Endothelial cell of hepatic sinusoid (primary cell): Measurements from ENCODE around the gene DAZAP1.
"Not testable (repeated sequence)": the region's sequence is repeated elsewhere in the genome, so short reads cannot be mapped to it uniquely, and the experiment has no call there.

Experiments used
- in situ Hi-C: cut with HindIII; loops from 2 replicates; pipeline ENCODE4 v1.10.0; 2017; ENCODE audit warnings: low sequenced_read_pairs

The DAZAP1 gene

DNA sequence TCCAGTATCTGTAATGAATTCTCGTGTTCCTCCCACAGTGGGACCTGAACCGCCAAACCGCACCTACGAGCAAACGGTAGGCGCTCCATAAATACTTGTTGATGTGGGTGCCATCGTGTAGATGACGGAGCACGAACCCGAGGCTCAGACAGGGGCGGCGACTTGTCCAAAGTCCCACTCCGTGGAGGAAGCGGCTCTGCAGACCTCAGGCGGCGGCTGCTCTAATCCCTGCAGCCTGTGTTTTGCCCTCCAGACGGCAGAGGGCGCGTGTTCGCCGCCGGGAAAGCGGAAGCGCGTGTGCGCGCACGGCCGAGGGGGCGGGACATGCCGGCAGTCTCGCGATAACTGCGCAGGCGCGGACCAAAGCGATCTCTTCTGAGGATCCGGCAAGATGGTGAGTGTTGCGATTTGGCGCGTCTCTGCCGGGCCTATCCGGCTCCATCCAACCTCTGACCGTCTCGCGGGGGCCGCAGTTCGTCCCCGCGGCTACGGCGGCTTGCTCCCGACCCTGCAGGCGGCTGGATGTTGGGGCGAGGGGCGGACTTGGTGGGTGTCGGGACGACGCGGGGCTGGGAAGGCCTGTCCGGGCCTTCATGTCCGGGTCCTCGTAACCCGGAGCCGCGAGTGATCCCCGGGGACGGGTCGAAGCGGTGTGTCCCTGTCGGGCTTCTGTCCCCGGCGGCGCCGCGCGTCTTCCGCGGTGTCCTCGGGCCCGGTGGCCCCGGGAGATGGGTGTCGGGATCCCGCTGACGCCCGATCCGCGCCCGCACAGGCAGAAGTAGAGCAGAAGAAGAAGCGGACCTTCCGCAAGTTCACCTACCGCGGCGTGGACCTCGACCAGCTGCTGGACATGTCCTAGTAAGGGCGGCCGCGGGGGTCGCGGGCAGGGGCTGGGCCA, 30.9 kb downstream of the DAZAP1 start, which contains the start of gene RPS15:
Gene RPS15, plus strand, starts transcription at position 362 of the 898 bp plus-strand sequence. Its CDS starts 30 bp downstream, at position 392.
- in situ Hi-C loops = no loop called here

DNA sequence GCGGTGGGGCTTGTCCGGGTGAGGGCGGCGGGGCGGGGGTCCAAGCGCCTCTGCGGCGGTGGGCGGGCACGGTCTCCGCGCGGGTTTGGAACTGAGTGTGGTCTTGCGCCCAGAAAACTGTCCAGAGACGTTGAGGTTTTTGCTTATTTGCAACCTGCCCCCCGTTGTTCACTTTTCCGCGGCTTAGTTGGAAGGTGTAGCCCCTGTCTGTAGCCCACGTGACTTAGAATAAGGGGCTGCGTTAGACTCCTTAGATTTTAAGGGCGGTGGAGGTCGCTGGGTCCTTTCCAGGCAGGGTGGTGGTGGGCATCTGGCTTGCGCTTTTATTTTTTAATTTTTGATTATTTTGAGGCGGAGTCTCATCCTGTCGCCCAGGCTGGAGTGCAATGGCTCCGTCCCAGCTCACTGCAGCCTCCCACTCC, 31.6 kb downstream of the DAZAP1 start:
- in situ Hi-C loops = no loop called here

DNA sequence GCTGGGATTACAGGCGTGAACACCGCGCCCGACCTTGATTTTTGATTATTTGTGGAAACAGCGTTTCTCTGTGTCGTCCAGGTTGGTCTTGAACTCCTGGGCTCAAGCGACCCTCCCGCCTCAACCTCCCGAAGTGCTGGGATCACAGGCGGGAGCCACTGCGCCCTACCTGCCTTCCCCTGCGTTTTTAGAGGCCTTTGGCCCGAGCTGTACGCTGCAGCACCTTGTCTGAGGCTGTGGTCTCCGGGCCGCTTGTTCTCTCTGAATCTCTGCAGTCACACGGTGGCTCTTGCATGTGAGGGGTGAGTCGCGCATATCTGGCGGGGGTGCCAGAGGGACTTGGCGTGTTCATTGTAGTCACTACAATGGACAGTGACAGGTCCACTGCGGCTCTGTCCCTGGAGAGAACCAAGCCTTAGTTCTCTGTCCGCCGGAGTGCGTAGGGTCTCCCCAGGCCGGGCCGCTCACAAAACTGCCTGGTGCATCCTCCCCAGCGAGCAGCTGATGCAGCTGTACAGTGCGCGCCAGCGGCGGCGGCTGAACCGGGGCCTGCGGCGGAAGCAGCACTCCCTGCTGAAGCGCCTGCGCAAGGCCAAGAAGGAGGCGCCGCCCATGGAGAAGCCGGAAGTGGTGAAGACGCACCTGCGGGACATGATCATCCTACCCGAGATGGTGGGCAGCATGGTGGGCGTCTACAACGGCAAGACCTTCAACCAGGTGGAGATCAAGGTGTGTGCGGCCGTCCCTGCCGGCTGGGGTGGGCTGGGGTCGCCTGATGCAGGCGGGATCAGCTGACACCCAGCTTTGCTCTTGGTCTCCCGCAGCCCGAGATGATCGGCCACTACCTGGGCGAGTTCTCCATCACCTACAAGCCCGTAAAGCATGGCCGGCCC, 32.4 kb downstream of the DAZAP1 start:
- in situ Hi-C loops = not testable (repeated sequence)

DNA sequence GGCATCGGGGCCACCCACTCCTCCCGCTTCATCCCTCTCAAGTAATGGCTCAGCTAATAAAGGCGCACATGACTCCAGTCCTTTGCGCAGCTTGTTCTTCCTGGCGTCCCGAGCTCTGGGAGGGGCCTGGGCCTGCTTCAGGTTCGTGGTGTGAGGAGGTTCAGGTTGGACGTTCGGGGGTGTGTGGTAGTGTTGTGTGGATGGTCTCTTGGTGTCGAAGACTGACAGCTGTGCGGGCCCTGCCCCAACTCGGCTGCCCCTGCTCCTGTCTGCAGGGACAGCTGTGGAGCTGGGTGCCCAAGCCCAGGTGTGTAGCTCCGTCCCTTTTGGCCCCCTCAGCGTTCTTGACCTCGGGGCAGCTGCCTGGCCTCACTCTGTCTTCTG, 33.0 kb downstream of the DAZAP1 start:
- in situ Hi-C loops = no loop called here

DNA sequence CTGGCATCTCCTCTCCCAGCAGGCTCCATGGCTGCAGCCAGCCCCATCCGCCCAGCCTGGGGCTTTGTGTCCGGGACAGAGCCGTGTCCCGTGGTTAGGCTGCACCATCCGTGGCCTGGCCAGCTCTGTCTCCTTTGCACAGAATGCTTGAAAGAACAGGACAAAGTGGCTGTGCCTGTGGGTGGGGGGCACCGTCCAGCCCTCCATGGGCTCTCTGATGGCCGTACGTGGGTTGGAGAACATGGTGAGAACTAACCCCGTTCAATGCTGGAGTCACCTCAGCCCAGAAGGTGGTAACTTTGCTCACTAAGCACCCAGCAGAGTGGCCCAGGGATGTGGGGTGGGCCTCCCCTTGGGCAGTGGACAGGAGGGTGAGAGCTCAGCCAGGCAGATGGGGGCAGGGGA, 33.6 kb downstream of the DAZAP1 start:
- in situ Hi-C loops = no loop called here

DNA sequence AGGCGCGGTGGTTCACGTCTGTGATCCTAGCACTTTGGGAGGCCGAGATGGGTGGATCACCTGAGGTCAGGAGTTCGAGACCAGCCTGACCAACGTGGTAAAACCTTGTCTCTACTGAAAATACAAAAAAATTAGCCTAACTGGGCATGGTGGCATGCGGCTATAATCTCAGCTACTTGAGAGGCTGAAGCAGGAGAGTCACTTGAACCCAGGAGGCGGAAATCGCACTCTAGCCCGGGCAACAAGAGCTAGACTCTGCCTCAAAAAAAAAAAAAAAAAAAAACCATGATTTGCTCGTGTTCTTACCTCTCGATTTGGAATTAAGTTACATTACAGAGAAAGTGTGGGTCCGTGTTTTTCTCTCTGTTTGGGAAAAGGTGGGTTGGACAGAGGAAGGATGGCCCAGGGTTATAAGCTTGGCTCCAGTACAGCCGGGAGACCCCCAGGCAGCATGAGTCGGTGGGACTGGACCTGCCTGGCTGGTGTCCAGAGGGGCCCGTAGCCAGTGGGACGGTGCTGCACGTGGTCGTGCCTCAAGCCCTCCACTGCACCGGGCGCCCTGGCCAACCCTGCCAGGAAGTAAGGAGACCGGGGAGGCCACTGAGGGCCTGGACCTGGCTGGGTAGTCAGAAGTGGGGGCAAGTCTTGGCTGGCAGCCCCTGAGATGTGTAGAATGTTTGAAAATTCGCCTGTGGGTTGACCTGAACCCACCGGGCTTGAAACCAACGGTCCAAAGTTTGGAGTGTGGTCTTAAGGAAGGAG, 34.5 kb downstream of the DAZAP1 start:
- in situ Hi-C loops = no loop called here

DNA sequence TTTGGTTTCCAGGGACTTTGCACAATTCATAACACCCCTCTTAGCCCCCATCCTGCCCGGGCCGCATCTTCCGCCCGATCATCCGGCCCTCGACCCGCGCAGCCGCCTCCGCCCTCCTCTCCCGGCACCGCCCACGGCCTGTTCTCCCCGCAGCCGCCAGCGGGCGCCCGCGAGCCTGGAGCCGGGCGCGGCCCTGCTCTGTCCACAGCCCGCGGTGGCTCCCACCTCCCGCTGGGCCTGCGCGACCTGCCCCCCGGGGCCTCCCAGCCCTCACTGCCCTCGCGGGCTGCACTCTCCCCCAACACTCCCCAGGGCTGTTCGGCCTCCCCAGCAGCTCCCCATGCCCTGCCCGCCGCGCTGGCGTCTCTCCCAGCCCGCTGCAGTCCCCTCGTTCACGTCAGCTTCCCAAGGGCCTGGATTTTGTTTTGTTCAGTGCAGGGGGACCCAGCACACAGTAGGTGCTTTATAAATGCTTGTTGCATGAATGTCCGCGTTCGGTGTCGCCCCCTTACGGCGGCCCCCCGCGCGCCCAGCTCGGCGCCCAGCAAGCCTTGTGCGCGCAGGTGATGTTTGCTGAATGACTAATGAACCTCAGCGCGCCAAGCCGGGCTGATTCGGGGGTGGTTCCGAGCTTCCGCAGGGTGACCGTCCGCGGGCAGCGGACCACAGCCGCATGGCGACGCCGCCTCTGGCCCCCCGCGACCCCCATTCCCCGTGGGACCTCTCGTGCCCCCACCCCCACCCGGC, 38.0 kb downstream of the DAZAP1 start:
- in situ Hi-C loops = no loop called here

DNA sequence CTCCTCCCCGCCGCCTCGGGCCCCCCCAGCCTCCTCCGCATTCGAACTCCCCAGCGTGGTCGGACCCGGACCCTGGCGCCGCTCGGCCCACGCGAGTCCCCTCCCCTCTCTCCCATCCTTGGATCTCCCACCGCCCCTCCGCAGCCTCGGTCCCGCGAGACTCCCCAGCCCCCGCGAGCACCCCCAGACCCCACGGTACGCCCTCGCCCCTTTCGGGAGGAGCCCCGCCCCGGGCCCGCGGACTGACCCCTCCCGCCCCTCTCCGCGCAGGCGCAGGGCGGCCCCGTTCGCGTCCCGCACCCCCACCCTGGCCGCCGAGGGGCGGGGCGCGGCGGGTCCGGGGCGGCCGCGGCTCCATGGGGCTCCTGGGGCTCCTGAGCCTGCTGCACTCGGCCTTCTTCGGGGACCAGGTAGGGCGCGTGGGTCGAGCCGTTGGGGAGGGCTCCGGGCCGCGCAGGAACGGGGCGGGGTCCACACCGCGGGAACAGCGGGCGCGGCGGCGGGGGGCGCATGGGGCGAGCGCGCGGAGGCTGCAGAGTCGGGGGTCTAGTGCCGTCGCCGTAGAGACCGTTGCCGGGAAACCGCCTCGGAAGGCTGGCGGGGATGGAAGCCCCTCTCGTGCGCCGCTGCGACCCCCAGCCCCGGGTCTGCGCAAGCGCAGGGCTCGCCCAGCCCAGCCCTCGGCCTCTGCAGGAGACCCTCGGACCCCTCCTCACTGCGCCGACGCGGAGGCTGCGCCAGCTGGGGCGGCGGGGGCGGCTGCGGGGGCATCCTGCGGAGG, 38.7 kb downstream of the DAZAP1 start:
- in situ Hi-C loops = no loop called here

DNA sequence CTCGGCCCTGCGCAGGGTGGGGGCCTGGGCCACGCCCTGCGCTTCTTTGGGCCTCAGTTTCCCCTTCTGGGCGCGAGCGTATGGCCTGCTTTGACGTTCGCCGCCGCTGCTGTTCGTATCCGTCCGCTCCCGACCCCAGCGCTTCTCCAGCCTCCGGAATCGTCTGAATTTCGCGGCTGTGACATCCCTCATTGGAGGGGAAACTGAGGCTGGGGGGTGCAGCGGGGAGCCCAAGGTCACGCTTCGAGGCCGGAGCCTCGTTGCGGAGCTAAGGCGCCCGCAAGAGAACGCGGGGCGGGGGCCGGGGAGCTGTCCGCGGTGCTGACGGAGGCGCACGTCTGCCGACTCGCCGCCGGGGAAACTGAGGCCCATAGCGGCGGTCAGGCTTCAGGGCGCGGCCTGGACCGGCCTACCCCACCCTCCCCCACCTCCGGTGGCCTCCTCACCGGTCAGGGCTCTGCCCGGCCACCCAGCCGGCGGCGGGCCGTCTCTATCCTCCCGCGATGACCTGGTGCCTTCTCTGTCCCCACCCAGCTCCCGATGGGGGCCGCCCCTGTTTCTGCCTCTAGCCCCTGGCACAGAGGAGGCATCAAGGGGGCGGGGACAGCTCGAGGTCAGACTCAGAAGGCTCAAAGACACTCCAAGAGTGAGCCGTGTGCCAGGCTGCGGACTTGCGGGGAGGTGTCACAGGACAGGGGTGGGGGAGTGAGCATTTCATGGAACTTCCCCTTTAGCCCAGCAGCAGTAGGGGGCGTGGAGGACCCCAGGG, 39.5 kb downstream of the DAZAP1 start:
- in situ Hi-C loops = no loop called here

DNA sequence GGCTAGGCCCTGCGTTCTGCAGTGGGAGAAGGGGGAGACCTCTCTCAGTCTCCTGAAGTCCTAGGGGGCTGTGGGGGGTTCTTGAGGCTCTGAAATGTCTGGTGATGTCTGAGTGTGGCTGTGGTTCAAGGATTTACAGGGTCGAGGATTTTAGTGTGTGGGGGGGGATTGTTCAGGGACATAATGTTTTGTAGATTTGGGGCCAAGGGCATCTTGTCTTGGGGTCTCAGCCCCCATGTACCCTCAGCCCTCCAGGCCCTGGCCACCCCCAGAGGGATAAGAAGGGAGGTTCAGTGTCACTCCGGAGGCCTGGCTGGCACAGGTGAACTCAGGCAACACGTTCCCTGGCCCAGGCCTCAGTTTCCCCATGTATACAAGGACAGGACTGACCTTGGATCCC, 40.1 kb downstream of the DAZAP1 start:
- in situ Hi-C loops = no loop called here

DNA sequence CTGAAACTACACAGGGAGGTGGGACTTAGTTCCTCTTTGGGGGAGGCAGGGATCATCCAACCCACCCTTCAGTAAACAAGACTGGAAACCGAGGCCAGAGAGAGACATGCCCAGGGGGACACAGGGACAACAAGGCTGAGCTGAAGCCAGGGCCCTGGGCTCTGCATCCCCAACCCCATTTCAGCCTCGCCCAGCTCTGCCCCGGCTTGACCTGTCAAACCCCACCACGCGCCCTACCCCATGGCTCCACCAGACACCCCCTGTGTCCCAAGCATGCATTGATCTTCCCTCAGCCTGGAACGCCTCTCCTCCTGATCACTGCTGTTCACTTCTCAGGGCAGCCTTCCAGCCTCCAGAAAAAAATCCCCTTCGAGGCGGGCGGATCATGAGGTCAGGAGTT, 40.6 kb downstream of the DAZAP1 start:
- in situ Hi-C loops = no loop called here

DNA sequence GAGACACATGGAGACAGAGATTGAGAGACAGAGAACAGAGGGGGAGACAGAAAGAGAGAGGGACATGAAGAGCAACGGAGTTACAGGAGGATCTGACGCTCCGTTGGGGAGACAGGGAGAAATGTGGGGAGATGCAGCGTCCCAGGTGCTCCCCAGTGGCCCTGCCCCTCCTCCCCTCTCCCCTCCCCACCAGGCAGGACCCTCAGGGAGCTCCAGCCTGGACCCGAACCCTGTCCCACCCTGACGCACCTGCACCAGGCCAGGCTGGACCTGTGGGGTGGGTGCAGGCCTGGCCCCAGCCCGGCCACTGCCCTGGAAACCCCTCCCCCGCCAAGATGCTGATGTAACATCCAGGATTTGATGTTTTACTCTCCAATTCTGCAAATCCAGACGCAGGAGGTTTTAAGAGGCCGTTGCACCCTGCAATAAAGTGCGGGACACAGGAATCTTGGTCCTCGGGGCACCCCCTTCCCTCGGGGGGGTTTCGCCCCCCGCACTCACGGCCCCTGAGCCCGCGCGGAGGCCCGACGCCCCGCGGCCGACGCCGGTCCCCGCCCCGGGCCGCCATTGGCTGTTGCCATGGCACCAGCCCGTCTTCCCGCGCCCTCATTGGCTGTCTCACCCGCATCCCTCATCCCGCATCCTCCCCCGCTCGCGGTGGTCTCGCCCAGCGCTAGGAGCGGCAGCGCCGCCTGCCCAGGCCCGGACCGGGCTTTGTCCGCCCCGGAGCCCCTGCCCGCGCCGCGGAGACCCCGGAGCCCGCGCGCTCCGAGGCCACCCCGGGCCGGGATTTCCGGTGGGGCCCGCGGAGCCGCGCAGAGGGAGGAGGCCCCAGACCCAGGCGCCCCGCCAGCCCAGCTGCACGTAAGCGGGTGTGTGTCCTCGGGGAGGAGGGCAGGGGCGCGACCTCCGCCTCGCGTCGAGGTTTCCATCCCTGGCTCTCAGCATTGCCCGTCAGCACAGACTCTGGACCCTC, 42.4 kb downstream of the DAZAP1 start, which contains the start of gene APC2:
Gene APC2, plus strand, starts transcription at position 655 of the 976 bp plus-strand sequence. CDS start 2,881 bp downstream, outside the sequence.
- in situ Hi-C loops = no loop called here

DNA sequence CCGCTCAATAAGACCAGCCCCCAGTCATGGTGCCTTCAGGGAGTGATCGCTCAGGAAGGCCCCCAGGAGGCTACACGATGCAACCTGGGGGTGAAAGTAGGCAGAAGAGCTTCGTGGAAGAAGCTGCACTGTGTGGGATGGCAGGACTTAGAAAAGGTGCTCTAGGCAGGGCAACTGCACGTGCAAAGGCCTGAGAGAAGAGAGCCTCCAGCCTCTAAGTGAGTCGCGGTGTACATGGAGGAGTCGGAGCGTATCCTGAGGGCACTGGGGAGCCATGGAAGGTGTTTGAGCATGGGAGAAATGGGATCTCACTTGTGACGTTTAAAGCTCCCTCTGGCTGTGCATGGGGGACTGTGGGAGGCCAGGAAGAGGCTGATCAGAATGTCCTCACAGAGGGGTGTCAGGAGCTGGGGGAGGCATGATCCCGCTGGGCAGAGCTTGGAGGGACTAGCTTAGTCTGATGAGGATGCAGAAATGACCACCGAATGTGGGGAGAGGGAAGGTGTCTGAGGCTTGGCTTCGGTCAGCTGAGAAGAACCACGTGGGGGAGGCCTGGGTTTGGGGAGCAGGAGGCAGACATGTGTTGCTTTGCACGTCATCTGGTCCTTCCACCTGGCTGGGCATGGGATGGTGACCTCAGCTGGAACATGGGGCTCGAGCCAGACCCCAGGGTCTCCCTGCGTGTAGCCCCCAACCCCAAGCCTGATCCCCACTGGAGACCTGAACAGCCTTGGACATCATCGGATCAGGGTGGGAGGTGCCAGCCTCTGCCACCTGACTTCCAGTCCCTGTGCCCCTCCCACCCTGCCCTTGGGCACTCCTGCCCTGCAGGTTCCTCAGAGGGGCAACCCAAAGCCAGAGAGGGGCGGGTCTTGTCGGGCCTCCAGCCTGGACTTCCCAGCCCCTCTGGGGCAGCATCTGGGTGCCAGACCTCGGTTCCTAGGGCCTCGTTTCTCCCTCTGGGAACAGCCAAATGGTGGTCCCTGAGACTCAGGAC, 43.6 kb downstream of the DAZAP1 start:
- in situ Hi-C loops = no loop called here

DNA sequence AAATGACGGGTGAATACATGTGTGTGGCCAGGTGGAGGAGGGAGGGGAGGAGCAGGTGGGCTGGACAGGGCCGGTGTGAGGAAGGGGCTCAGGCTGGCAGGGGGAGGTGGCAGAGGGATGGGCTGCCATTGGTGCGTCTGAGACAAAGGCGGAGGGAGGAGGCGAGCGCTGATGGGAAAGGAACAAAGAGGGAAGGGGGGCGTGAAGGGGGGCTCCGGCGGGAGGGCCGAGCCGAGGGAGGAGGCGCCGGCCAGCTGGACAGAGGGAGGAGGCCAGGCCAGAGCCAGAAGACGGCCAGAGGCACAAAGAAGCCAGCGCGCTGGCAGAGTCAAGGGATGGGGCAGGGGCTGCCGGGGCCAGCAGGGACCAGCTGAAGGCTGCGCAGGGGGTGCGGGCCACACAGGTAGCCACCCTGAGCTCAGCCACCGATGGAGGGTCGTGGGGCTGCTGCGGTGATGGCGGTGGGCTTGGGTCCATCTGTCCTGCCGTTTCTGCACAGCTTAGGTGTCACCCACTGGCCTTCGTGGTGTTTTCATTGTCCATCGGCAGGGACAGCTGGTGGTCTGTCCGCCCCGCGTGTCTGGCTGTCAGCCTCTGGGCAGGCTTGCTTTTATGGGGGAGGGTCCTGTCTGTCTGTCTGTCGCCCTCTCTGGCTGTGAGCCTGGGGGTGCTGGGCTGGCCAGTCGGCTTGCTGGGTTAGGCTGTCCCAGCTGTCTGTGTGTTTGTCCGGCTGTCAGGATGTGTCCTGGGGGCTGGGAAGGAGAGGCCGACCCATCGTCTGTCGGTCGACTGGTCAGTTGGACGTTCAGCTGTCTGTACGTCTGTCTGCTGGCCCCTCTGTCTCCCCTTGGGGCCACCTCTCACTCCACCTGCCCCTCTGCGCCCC, 44.8 kb downstream of the DAZAP1 start:
- in situ Hi-C loops = no loop called here

DNA sequence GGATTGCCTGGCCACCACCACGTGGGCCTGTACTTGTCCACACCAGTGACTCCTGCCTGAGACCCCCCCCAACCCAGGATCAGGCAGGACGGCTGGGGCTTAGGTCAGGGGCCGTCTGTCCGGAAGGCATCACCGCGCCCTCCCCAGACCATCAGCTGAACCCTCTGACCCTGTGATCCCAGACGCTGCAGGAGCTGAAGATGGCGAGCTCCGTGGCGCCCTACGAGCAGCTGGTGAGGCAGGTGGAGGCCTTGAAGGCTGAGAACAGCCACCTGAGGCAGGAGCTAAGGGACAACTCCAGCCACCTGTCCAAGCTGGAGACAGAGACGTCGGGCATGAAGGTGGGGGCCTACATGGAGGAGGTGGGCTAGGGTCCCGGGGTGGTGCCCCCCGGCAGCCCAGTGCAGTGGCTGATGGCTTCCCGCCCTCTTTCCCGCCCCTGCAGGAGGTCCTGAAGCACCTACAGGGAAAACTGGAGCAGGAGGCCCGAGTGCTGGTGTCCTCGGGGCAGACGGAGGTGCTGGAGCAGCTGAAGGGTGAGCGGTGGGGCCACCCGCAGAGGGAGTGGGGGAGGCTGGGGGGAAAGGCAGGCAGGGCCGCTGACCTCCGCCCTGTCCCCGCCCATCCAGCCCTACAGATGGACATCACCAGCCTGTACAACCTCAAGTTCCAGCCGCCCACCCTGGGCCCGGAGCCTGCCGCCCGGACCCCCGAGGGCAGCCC, 45.6 kb downstream of the DAZAP1 start:
- in situ Hi-C loops = no loop called here
